ENCODE measurements around the gene ARHGAP36.

The ARHGAP36 gene

DNA sequence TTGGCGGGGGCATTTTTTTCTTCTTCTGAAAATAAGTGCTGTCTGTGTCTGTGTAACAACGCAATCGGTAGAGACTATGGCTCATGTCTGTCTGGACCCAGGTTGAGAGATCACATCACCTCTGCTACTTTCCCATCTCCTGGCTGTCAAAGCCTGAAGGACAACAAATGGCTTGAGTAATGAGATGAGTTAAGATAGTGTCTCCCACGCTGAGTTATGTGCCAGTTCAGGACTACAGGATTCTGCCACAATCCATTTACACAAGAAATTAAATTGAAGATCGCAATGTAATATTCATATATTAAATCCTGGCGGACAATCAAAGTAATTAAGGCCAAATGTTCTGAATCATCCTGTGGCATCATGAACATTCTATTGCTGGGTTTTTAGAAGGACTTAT is 16.5 kb upstream of the ARHGAP36 start:
- no peak overlapping the region for H3K4me3 ChIP-seq (replicated peaks; ENCODE audit: low read depth, low read length)
- TF ChIP-seq, protein P1, sequence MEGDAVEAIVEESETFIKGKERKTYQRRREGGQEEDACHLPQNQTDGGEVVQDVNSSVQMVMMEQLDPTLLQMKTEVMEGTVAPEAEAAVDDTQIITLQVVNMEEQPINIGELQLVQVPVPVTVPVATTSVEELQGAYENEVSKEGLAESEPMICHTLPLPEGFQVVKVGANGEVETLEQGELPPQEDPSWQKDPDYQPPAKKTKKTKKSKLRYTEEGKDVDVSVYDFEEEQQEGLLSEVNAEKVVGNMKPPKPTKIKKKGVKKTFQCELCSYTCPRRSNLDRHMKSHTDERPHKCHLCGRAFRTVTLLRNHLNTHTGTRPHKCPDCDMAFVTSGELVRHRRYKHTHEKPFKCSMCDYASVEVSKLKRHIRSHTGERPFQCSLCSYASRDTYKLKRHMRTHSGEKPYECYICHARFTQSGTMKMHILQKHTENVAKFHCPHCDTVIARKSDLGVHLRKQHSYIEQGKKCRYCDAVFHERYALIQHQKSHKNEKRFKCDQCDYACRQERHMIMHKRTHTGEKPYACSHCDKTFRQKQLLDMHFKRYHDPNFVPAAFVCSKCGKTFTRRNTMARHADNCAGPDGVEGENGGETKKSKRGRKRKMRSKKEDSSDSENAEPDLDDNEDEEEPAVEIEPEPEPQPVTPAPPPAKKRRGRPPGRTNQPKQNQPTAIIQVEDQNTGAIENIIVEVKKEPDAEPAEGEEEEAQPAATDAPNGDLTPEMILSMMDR (IDR thresholded peaks at IDR 0.05; ENCODE audit: low read length, missing control alignments): no peak
- no peak for DNase-seq (ENCODE audit: low read depth)

DNA sequence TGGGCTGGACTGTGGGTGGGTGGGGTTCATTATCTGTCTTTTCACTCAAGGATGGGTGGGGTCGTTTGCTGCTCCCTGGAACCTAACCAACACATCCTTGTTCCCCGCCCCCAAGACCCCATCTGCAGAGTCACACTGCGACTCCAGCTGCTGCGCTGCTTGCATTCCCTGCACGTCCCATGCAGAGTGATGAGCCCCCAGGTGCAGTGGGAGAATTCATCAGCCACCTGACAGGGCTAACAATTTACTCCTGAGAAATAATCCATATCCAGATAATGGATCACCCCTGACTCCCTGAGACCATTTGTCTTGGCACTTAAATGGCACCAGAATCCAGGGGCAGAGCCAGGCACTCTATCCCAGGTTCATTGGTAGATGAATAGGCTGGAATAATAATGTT is 12.4 kb upstream of the ARHGAP36 start:
- TF ChIP-seq, protein P1 (IDR thresholded peaks at IDR 0.05; ENCODE audit: low read length, missing control alignments): no peak
- no peak overlapping the region for H3K4me3 ChIP-seq (replicated peaks; ENCODE audit: low read depth, low read length)
- DNase-seq (ENCODE audit: low read depth): no peak

DNA sequence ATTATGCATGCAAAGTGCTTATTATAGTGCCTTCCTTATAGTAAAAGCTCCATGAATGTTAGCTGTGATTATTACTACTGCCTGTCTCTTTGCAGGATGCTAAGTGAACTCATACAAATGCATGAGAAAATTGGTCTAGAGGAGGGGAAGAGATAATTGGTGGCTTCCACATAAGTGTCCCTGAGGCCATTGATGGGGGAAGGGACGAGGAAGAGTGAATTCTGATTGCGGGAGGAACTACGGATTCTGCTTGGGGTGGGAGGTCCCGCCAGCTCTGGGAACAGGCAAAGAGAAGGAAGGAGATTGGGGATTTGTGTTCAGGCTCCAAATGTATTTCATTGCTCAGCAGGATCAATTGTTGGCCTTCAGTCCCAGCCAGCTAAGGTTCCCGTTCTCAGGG is 11.6 kb upstream of the ARHGAP36 start:
- TF ChIP-seq, protein P1 (IDR thresholded peaks at IDR 0.05; ENCODE audit: low read length, missing control alignments): no peak
- H3K4me3 ChIP-seq (replicated peaks; ENCODE audit: low read depth, low read length): no peak overlapping the region
- DNase-seq (ENCODE audit: low read depth): no peak

DNA sequence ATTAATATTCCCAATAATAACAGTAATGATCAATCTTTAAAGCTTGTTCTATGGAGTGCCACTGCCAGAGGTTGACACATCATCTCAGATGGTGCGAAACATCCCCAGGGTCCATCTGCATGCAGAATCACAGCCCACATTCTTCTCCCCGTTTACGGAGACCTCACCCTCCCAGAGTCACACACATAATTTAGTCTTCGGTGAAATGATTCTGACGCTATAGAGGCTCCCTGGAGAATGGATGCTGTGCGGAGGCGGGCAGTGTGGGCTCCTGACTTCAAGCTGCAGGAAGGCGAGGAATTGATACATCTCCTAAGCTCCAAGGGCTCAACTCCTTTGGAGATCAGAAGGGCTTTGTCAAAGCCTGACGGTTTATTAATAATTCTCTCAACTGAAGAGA is 11.0 kb upstream of the ARHGAP36 start:
- TF ChIP-seq, protein P1 (IDR thresholded peaks at IDR 0.05; ENCODE audit: low read length, missing control alignments): no peak
- H3K4me3 ChIP-seq (replicated peaks; ENCODE audit: low read depth, low read length): no peak overlapping the region
- no peak for DNase-seq (ENCODE audit: low read depth)

DNA sequence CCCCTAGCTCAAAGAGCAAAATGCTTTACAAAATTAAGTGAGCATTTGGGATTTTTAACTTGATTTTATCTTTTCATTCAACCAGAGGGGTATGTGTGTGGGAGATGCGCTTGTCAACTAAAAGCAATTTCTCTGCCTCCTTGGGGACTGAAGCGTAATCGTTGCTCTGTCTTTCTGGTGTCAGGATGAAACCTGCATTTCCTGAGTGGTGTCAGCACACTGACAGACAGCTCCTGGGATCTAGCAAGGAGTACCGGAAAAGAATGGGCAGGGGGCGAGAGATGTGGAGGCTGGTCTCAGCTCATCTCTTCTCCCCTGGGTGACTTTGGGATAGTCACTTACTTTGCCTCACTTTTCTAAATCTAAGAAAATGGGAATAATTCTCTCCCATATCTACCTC is 5.1 kb upstream of the ARHGAP36 start:
- no peak overlapping the region for H3K4me3 ChIP-seq (replicated peaks; ENCODE audit: low read depth, low read length)
- no peak for DNase-seq (ENCODE audit: low read depth)
- TF ChIP-seq, protein P1 (IDR thresholded peaks at IDR 0.05; ENCODE audit: low read length, missing control alignments): no peak

DNA sequence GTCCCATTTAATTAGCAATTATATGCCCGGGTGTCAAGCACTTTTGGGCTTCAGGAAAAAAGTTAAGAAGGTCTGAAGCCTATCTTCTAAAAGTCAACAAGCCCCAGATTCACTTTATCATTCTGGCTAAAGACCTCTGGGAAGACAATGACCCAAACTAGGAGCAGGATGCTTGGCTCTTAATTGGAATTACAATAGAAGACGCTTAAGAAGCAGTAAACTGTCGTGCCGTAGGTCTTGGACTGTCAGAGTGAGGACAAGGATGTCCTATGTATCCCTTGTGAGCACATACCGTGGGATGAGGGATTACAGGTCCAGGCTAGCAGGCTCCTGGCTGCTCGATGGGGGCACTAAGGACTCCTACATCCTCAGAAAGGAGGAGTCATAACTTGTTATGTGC is 3.2 kb upstream of the ARHGAP36 start:
- no peak overlapping the region for H3K4me3 ChIP-seq (replicated peaks; ENCODE audit: low read depth, low read length)
- no peak for DNase-seq (ENCODE audit: low read depth)
- TF ChIP-seq, protein P1 (IDR thresholded peaks at IDR 0.05; ENCODE audit: low read length, missing control alignments): no peak

DNA sequence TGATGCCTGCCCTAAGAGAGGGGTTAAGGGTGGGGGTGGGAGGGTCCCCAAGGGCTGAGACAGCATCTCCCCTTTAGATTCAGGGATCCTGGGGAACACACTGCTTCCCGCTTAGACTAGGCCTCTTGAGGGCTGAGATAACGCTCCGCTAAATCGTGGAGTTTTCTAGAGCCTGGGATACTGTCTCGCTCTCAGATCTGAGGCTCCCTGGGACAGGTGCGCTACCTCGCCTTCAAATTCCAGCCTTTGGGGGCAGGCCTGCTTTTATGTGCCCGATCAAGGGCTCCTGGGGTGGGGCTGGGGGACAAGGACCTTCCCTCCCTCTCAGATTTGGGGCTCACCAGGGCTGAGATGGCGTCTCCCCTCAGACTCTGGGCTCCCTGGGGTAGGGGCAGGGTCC is 440 bp upstream of the ARHGAP36 start:
- H3K4me3 ChIP-seq (replicated peaks; ENCODE audit: low read depth, low read length): no peak overlapping the region
- DNase-seq (ENCODE audit: low read depth): no peak
- TF ChIP-seq, protein P1 (IDR thresholded peaks at IDR 0.05; ENCODE audit: low read length, missing control alignments): no peak

Data from fibroblast of pulmonary artery (primary cell).